ENCODE data around the gene ETV1.

Gene ETV1

GRCh38 chr7:13897819-13898218, 91.6 kb downstream of the ETV1 start:
- no peak overlapping the region for H3K4me3 ChIP-seq (ENCODE audit: low read depth, low read length)
- DNase-seq (ENCODE audit: low read depth) = no peak

- H3K4me3 ChIP-seq (ENCODE audit: low read depth, low read length) = no peak overlapping the region
- DNase-seq (ENCODE audit: low read depth) = no peak
Measured at GRCh38 chr7:13894954-13895353, 94.5 kb downstream of the ETV1 start.

- H3K4me3 ChIP-seq (ENCODE audit: low read depth, low read length) = no peak overlapping the region
- DNase-seq (ENCODE audit: low read depth) = no peak
Measured at GRCh38 chr7:13894377-13894776, 95.1 kb downstream of the ETV1 start.

GRCh38 chr7:13890793-13891192, 98.7 kb downstream of the ETV1 start:
- DNase-seq (ENCODE audit: low read depth) = no peak
- no peak overlapping the region for H3K4me3 ChIP-seq (ENCODE audit: low read depth, low read length)

DNA sequence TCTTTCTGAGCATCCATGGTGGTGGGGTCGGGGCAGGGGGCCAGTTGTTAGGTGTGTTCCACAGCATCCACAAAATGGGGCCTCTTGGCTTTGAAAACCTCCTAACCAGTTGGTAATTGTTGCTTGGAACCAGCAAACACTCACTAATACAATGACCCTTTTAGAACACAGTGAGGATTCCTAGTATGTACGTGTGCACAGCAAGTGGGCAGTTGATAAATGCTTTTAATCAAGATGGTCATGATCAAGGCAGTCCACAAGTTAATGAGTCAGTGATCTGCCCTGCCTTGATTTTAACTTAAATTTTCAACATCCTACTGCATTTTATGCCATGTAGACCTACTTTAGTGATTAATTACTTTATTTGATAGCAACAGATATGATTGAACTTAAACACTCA, 103.1 kb downstream of the ETV1 start:
- no peak overlapping the region for H3K4me3 ChIP-seq (ENCODE audit: low read depth, low read length)

GRCh38 chr7:13882051-13882450, 107.4 kb downstream of the ETV1 start:
- DNase-seq (ENCODE audit: low read depth) = no peak
- H3K4me3 ChIP-seq (ENCODE audit: low read depth, low read length) = no peak overlapping the region

More for the DNA sequence above, 103.1 kb downstream of the ETV1 start:
- DNase-seq (ENCODE audit: low read depth) = no peak

DNA sequence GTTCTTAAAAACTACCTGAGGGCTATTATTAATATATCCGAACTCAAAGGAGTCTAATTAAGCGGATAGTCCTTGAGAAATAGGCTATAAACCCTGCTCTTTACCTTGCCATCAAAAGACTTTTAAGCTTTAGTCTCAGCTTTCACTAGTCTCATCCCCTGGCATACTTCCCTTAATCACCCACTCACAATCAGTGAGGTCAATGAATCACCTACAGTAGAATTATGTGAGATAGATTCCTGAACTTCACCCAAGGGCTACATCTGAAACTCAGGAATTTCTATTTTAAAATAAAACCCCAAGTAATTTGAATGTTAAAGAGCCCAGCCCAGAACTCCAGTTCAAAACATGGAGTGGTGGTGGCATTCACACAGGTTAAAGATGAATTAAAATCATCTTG, 108.7 kb downstream of the ETV1 start:
- DNase-seq (ENCODE audit: low read depth) = peak; percentile 71
- no peak overlapping the region for H3K4me3 ChIP-seq (ENCODE audit: low read depth, low read length)

GRCh38 chr7:13879994-13880686, 109.3 kb downstream of the ETV1 start:
- DNase-seq (ENCODE audit: low read depth) = no peak
- H3K4me3 ChIP-seq (ENCODE audit: low read depth, low read length) = no peak overlapping the region

DNA sequence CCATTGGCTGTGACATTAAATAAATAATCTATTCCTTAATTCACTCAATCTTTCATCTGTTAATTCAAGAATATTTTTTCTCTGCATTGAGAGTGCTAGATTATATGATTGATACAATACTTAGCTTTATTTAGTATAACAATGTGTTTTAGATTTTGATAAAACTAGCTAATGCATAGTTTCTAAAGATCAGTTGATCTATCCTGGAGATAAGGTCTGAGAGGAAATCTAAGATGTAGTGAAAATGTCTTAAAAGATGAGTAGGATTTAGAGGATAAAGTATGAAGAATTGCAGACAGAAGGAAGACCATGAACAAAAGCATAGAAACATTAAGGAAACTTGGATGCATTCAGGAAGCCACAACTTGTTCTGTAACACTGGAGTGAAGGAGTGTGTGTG, 110.3 kb downstream of the ETV1 start:
- H3K4me3 ChIP-seq (ENCODE audit: low read depth, low read length) = no peak overlapping the region
- no peak for DNase-seq (ENCODE audit: low read depth)

GRCh38 chr7:13878154-13878553, 111.3 kb downstream of the ETV1 start:
- no peak overlapping the region for H3K4me3 ChIP-seq (ENCODE audit: low read depth, low read length)
- no peak for DNase-seq (ENCODE audit: low read depth)

- no peak for DNase-seq (ENCODE audit: low read depth)
- H3K4me3 ChIP-seq (ENCODE audit: low read depth, low read length) = no peak overlapping the region
Measured at GRCh38 chr7:13875496-13876074, 113.9 kb downstream of the ETV1 start.

- H3K4me3 ChIP-seq (ENCODE audit: low read depth, low read length) = no peak overlapping the region
- peak; percentile 80 for DNase-seq (ENCODE audit: low read depth)
Measured at GRCh38 chr7:13874783-13875182, 114.7 kb downstream of the ETV1 start.

DNA sequence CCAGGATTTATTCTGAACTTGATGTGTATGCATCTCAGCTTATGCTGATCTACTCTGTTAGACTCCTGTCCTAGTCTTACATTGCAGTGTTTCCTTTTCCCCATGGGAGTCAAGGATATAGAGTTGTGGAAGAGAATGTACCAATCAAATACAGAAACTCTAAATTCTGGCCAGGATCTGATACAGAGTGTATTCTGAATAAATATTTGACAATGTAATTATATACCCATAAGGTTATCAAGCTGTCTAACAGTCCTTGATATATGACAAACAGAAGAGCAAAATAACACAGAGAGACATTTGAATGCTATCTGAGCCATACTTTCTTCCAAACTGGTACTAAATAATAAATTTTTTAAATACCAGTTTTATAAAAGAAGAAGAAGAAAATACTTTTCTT, 116.8 kb downstream of the ETV1 start:
- DNase-seq (ENCODE audit: low read depth) = no peak
- H3K4me3 ChIP-seq (ENCODE audit: low read depth, low read length) = no peak overlapping the region

DNA sequence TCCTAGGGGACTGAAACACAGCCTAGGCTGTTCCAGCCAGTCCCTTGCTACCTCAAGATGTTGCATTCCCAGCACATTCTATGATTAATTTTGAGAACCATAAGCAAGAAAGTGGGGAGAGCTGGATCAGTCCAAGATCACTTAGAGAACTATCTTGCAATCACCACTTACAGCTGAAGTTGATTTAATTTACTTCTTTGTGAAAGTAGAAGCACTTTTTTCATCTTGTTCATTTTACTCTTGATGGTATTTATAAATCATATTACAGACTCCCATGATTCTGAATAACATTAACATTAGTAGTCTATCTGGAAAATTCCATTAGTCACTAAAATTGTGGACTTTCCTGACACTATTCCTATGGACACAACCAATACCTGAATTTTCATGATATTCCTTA, 118.5 kb downstream of the ETV1 start:
- no peak overlapping the region for H3K4me3 ChIP-seq (ENCODE audit: low read depth, low read length)
- DNase-seq (ENCODE audit: low read depth) = no peak

DNA sequence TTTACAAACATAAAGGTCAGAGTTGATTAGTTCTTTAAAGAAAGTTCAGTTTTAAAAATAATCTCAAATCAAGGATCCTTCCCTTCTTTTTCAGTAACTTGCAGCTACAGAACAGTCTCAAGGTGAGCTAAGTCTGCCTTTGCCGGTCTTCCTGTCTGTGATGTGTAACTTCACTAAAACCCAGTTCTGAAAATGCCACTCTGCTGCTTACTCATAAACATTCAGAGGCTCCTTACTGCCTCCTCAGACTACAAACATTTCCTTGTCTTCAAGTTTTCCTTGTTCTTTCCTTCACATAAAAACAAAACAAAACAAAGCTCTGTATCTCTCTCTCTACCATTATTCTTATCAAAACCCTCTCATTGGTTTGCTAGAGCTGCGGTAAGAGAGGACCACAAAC, 128.7 kb downstream of the ETV1 start:
- no peak overlapping the region for H3K4me3 ChIP-seq (ENCODE audit: low read depth, low read length)
- no peak for DNase-seq (ENCODE audit: low read depth)

GRCh38 chr7:13856012-13856411, 133.5 kb downstream of the ETV1 start:
- DNase-seq (ENCODE audit: low read depth) = no peak
- no peak overlapping the region for H3K4me3 ChIP-seq (ENCODE audit: low read depth, low read length)

GRCh38 chr7:13852281-13852968, 137.0 kb downstream of the ETV1 start:
- H3K4me3 ChIP-seq (ENCODE audit: low read depth, low read length) = no peak overlapping the region
- DNase-seq (ENCODE audit: low read depth) = peak; percentile 90

DNA sequence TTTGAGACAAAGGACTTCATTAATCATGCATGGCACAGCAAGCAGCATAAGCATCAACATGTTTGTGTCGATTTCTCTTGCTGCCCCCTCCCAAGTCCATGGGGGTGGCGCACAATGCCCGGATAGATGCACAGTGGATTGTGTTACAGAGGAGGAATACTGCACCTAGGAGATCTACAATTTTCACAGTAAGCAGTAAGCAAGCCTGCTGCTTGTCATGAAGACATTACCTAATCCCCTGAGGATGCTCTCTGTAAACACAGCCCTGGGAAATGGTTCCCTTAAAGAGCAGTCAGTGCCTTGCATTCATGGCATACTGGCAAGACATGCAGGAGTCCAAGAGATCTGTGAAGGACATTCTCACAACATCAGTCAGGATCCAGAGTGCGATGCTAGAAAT, 137.7 kb downstream of the ETV1 start:
- H3K4me3 ChIP-seq (ENCODE audit: low read depth, low read length) = no peak overlapping the region
- DNase-seq (ENCODE audit: low read depth) = peak; percentile 52

DNA sequence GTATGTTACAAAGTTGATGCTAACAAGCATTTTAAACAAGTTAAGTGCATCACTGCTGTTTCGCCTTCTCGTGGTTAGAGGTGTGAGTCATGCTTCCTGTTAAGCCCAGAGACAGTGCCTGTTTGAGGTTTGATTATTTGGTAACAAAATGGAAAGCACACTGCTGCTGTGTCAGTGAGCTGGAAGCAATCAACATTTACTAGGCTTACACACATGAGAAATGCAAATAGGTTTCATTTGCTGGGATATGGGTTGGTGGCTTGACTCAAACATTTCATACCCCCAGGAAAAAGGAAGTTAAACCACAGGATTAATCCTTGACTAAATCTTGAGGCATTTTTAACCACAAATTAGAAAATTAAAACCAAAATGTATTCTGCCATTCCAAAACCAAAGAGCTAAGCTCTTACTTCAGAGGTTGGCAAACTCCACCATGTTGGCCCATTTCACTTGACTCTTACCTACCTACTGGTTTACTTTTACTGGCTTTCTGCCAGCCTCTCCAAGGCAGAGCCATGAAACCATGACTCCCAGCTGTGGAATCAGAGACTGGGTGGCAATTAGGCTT, 139.2 kb downstream of the ETV1 start:
- H3K4me3 ChIP-seq (ENCODE audit: low read depth, low read length) = no peak overlapping the region
- peak; percentile 94 for DNase-seq (ENCODE audit: low read depth)

DNA sequence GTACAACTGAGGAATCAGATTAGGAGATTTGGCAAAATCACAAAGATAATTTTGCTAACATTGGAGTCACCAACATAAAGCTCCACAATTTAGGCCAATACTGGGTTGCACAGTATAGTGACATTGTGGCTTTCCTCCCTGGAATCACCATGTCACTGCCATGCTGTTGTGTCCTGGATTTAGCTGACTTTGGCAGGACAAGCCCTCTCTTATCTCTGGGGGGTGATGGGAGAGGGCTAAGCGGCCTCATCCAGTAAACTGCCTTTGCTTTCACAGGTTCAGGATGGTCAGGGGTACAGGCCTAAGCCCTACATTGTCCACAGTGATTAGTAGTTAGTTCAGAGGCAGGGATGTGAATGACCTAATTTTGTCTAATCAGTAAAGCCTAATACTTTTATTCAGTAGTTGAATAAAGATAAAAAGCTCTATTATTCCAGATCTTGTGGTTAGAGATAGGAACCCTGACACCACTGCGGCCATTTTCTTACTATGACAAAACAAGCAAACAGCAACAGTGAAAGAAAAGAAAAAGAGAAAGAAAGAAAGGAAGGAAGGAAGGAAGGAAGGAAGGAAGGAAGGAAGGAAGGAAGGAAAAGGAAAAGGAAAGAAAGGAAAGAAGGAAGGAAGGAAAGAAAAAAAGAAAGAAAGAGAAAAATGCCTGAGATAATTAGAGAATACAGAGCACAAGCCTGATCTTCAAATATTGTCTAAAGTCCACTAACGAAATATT, 140.1 kb downstream of the ETV1 start:
- no peak overlapping the region for H3K4me3 ChIP-seq (ENCODE audit: low read depth, low read length)
- DNase-seq (ENCODE audit: low read depth) = no peak

Data from skeletal muscle cell (primary cell).